Measurements from ENCODE around the gene P2RY11.

DNA sequence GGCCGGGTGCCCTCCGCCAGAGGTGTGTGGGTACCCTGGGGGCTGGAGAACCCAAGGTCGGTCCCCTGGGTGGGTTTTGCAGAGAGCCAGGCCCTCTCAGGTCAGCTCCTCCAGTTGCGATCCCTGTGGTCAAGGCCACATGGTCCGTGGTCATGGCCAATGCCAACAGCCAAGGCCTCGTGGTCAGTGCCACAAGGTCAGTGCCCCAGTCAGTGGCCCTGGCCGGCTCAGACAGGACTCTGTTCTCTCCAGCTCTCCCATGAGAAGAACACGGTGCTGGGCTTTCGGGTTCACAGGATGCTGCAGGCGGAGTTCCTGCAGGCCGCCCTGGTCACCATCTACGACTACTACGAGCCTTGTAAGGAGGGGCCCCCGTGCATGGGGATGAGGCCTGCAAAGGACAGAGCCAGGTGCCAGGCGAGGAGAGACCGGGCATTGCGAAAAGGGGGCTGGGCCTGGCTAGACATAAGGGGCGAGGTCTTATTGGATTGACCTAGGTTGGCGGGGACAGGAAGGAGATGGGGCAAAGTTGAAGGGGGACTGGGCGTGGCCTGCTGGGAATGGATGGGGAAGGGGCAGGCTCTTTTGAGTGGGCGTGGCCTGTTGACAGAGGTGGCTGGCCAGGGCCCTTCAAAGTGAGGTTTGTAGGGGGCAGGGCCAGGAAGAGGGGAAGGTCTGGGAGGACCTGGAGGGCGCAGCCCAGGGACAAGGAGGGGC, 40.6 kb upstream of the P2RY11 start:
- TF ChIP-seq, protein P1, sequence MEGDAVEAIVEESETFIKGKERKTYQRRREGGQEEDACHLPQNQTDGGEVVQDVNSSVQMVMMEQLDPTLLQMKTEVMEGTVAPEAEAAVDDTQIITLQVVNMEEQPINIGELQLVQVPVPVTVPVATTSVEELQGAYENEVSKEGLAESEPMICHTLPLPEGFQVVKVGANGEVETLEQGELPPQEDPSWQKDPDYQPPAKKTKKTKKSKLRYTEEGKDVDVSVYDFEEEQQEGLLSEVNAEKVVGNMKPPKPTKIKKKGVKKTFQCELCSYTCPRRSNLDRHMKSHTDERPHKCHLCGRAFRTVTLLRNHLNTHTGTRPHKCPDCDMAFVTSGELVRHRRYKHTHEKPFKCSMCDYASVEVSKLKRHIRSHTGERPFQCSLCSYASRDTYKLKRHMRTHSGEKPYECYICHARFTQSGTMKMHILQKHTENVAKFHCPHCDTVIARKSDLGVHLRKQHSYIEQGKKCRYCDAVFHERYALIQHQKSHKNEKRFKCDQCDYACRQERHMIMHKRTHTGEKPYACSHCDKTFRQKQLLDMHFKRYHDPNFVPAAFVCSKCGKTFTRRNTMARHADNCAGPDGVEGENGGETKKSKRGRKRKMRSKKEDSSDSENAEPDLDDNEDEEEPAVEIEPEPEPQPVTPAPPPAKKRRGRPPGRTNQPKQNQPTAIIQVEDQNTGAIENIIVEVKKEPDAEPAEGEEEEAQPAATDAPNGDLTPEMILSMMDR (IDR thresholded peaks at IDR 0.05; ENCODE audit: insufficient read depth, low read depth, low read length), result no peak
- TF ChIP-seq EZH2 (IDR thresholded peaks at IDR 0.05; ENCODE audit: insufficient read depth, low read length), result no peak

All from astrocyte (in vitro differentiated cells and primary cell).